ENCODE measurements around the gene CALCR. TPM values are rescaled to one million over a fixed set of nuclear protein-coding genes. Genes with fewer than 3 reads are reported as not detected.

CALCR gene
- total RNA-seq = not detected
- not detected for total RNA-seq (2013)
- 0 reads per million in 29 experiments for total RNA-seq

DNA sequence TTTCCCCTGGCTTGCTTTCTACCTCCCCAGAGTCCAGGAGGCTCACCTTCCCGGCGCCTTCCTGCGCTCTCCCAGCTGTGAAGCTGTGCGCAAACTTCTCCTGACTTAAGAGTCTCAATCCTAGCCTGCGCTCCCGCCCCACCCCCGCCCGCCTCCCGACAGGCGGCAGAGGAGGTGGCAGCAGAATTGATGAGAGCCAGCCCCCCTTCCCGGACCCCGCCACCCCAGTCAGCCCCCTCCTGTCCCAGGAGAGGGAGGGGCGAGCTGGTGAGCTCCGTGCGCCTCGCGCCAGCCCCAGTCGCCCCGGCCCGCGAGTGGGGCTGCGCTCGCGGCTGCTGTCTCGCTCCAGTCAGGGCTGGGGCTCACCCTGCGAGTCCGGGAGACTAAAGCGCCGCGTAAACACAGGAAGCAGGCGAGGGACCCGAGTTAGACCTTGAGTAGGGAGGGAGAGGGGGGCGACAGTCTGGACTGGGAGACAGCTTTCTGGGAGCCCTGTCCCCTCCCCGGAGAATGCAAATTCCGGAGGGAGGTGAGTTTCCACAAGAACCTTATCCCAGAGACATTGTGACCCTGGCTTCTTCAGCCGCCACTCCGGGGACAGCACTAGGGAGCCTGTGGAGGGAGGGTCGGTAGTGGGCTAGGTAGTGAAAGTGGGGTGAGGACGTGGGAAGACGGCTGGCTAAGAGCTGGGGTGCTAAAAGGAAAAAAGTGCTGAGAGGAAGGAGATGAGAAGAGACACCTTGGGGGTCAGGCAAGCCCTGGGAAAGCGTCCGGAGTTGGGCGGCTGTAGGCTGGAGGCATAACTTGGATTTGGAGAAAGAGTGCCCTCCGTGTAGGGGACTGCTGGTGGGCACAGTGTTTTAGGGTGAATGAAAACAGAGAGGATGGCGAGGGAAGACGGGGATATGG is at the start of gene CALCR:
Gene CALCR (minus strand): TSS at position 79 of the 909 bp plus-strand sequence. CDS start 87,743 bp downstream, outside the sequence.
- peaks cover 15 to 18% of the 10 kb centered on the region in 2 experiments for H3K27me3 ChIP-seq (replicated peaks in 1 of 2; ENCODE audit: control insufficient read depth in 2 of 2, extremely low read depth in 1 of 2, insufficient read depth in 2 of 2, low read length in 1 of 2)
- CTCF ChIA-PET = no interaction called here
- no peak within 1 kb of the TSS for H3K27ac ChIP-seq (ENCODE audit: low read length)
- H3K36me3 Mint-ChIP-seq = no peaks in the 10 kb centered on the region
- H3K27me3 Mint-ChIP-seq = peaks cover 28 to 34% of the 10 kb centered on the region in 2 donors
- H3K4me1 Mint-ChIP-seq = peaks cover 0 to 3% (median 2%) of the 10 kb centered on the region in 3 donors
- WGBS (ENCODE audit: insufficient coverage) = 1% methylated on average over 23 of the region's 46 CpGs
- POLR2A ChIA-PET = no interaction called here
- no peak within 1 kb of the TSS for H3K27ac Mint-ChIP-seq
- H3K4me1 ChIP-seq (ENCODE audit: control insufficient read depth in 1 of 2, extremely low read depth in 1 of 2, insufficient read depth in 2 of 2, low read length in 2 of 2) = no peaks in the 10 kb centered on the region
- H3K36me3 ChIP-seq (ENCODE audit: control insufficient read depth in 2 of 2, extremely low read depth in 1 of 2, insufficient read depth in 1 of 2, low read length in 1 of 2) = no peaks in the 10 kb centered on the region
- H3K4me3 Mint-ChIP-seq = no peak within 1 kb of the TSS
- H3K9me3 Mint-ChIP-seq = no peaks in the 10 kb centered on the region
- H3K4me3 ChIP-seq (ENCODE audit: control insufficient read depth in 1 of 2, extremely low read depth in 1 of 2, low read length in 1 of 2) = no peak within 1 kb of the TSS
- ATAC-seq (replicated peaks in 1 of 4) (no peak), DNase-seq (no peak)
- H3K9me3 ChIP-seq = no peaks in the 10 kb centered on the region

DNA sequence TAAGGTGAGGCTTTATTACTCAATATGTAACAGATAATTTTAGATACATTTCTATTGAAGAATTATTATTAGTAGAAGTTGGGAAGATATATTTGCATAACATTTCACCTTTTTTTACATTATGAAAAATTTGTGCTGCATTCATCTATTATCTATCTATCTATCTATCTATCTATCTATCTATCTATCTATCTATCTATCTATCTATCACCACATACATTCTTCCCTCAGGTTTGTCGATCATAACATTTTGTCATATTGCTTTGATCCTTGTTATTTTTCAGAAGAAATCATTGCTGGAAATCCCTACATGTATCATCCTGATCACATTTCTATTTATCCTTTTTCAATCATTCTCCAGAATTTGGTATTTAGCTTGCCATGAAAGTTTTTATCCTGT is 49.3 kb upstream of the CALCR start:
- Histone ChIP-seq H3K4me3 (ENCODE audit: control insufficient read depth in 1 of 2, extremely low read depth in 1 of 2, low read length in 1 of 2) (no peak overlapping the region), H3K4me1 (ENCODE audit: control insufficient read depth in 1 of 2, extremely low read depth in 1 of 2, insufficient read depth in 2 of 2, low read length in 2 of 2) (no peaks in the 10 kb centered on the region), H3K27me3 (replicated peaks in 1 of 2; ENCODE audit: control insufficient read depth in 2 of 2, extremely low read depth in 1 of 2, insufficient read depth in 2 of 2, low read length in 1 of 2) (no peaks in the 10 kb centered on the region), H3K36me3 (ENCODE audit: control insufficient read depth in 2 of 2, extremely low read depth in 1 of 2, insufficient read depth in 1 of 2, low read length in 1 of 2) (no peaks in the 10 kb centered on the region), H3K27ac (ENCODE audit: low read length) (no peak overlapping the region), H3K9me3 (no peaks in the 10 kb centered on the region)
- no peak for ATAC-seq (replicated peaks in 1 of 4)
- ChIA-PET CTCF (no interaction called here), POLR2A (no interaction called here)
- no peak for DNase-seq
- no peak overlapping the region for H3K4me3 Mint-ChIP-seq
- no peaks in the 10 kb centered on the region for H3K36me3 Mint-ChIP-seq
- no peaks in the 10 kb centered on the region for H3K4me1 Mint-ChIP-seq
- peaks cover 0 to 7% (median 0%) of the 10 kb centered on the region in 3 donors for H3K9me3 Mint-ChIP-seq
- H3K27me3 Mint-ChIP-seq = no peaks in the 10 kb centered on the region
- no CpG with 5 or more reads among the region's 1 CpG for WGBS (ENCODE audit: insufficient coverage)
- no peak overlapping the region for H3K27ac Mint-ChIP-seq

- CTCF ChIA-PET = interaction anchor here in 1 of 2 donors (0.6 kb wide), 1 partner anchor 72 kb away, joined by 6 read pairs; no protein-coding TSS in a partner anchor
- WGBS (ENCODE audit: insufficient coverage) = 82% methylated on average over 7 of the region's 13 CpGs
- H3K27ac Mint-ChIP-seq = no peak overlapping the region
- no peak for ATAC-seq (replicated peaks in 1 of 4)
- Histone ChIP-seq H3K27ac (ENCODE audit: low read length) (no peak overlapping the region), H3K9me3 (no peaks in the 10 kb centered on the region), H3K4me1 (ENCODE audit: control insufficient read depth in 1 of 2, extremely low read depth in 1 of 2, insufficient read depth in 2 of 2, low read length in 2 of 2) (no peaks in the 10 kb centered on the region), H3K27me3 (replicated peaks in 1 of 2; ENCODE audit: control insufficient read depth in 2 of 2, extremely low read depth in 1 of 2, insufficient read depth in 2 of 2, low read length in 1 of 2) (no peaks in the 10 kb centered on the region), H3K36me3 (ENCODE audit: control insufficient read depth in 2 of 2, extremely low read depth in 1 of 2, insufficient read depth in 1 of 2, low read length in 1 of 2) (no peaks in the 10 kb centered on the region), H3K4me3 (ENCODE audit: control insufficient read depth in 1 of 2, extremely low read depth in 1 of 2, low read length in 1 of 2) (no peak overlapping the region)
- H3K36me3 Mint-ChIP-seq = no peaks in the 10 kb centered on the region
- H3K4me3 Mint-ChIP-seq = no peak overlapping the region
- H3K4me1 Mint-ChIP-seq = no peaks in the 10 kb centered on the region
- H3K9me3 Mint-ChIP-seq = peaks cover 0 to 7% (median 0%) of the 10 kb centered on the region in 3 donors
- no peaks in the 10 kb centered on the region for H3K27me3 Mint-ChIP-seq
- POLR2A ChIA-PET = no interaction called here
- no peak for DNase-seq
These were observed 47.8 kb upstream of the CALCR start for GRCh38 chr7:93622036-93623033.

GRCh38 chr7:93620864-93621263 is 46.3 kb upstream of the CALCR start:
- Mint-ChIP-seq H3K9me3 (peaks cover 0 to 2% (median 0%) of the 10 kb centered on the region in 3 donors), H3K36me3 (no peaks in the 10 kb centered on the region), H3K4me3 (no peak overlapping the region), H3K27ac (no peak overlapping the region), H3K27me3 (no peaks in the 10 kb centered on the region), H3K4me1 (no peaks in the 10 kb centered on the region)
- Histone ChIP-seq H3K27ac (ENCODE audit: low read length) (no peak overlapping the region), H3K9me3 (no peaks in the 10 kb centered on the region), H3K4me3 (ENCODE audit: control insufficient read depth in 1 of 2, extremely low read depth in 1 of 2, low read length in 1 of 2) (no peak overlapping the region), H3K36me3 (ENCODE audit: control insufficient read depth in 2 of 2, extremely low read depth in 1 of 2, insufficient read depth in 1 of 2, low read length in 1 of 2) (no peaks in the 10 kb centered on the region), H3K4me1 (ENCODE audit: control insufficient read depth in 1 of 2, extremely low read depth in 1 of 2, insufficient read depth in 2 of 2, low read length in 2 of 2) (no peaks in the 10 kb centered on the region), H3K27me3 (replicated peaks in 1 of 2; ENCODE audit: control insufficient read depth in 2 of 2, extremely low read depth in 1 of 2, insufficient read depth in 2 of 2, low read length in 1 of 2) (no peaks in the 10 kb centered on the region)
- ATAC-seq (replicated peaks in 1 of 4) (no peak), DNase-seq (no peak)
- ChIA-PET CTCF (no interaction called here), POLR2A (no interaction called here)

- DNase-seq = no peak
- no peaks in the 10 kb centered on the region for H3K27me3 ChIP-seq (replicated peaks in 1 of 2; ENCODE audit: control insufficient read depth in 2 of 2, extremely low read depth in 1 of 2, insufficient read depth in 2 of 2, low read length in 1 of 2)
- Mint-ChIP-seq H3K9me3 (peaks cover 0 to 2% (median 0%) of the 10 kb centered on the region in 3 donors), H3K27me3 (no peaks in the 10 kb centered on the region), H3K4me3 (no peak overlapping the region), H3K36me3 (no peaks in the 10 kb centered on the region), H3K4me1 (no peaks in the 10 kb centered on the region), H3K27ac (no peak overlapping the region)
- H3K27ac ChIP-seq (ENCODE audit: low read length) = no peak overlapping the region
- no peak for ATAC-seq (replicated peaks in 1 of 4)
- ChIA-PET POLR2A (no interaction called here), CTCF (no interaction called here)
- H3K4me1 ChIP-seq (ENCODE audit: control insufficient read depth in 1 of 2, extremely low read depth in 1 of 2, insufficient read depth in 2 of 2, low read length in 2 of 2) = no peaks in the 10 kb centered on the region
- no peaks in the 10 kb centered on the region for H3K9me3 ChIP-seq
- H3K4me3 ChIP-seq (ENCODE audit: control insufficient read depth in 1 of 2, extremely low read depth in 1 of 2, low read length in 1 of 2) = no peak overlapping the region
- no peaks in the 10 kb centered on the region for H3K36me3 ChIP-seq (ENCODE audit: control insufficient read depth in 2 of 2, extremely low read depth in 1 of 2, insufficient read depth in 1 of 2, low read length in 1 of 2)
These were observed 45.5 kb upstream of the CALCR start for GRCh38 chr7:93620057-93620456.

- no peaks in the 10 kb centered on the region for H3K27me3 ChIP-seq (replicated peaks in 1 of 2; ENCODE audit: control insufficient read depth in 2 of 2, extremely low read depth in 1 of 2, insufficient read depth in 2 of 2, low read length in 1 of 2)
- H3K36me3 ChIP-seq (ENCODE audit: control insufficient read depth in 2 of 2, extremely low read depth in 1 of 2, insufficient read depth in 1 of 2, low read length in 1 of 2) = no peaks in the 10 kb centered on the region
- no peaks in the 10 kb centered on the region for H3K4me1 ChIP-seq (ENCODE audit: control insufficient read depth in 1 of 2, extremely low read depth in 1 of 2, insufficient read depth in 2 of 2, low read length in 2 of 2)
- DNase-seq (no peak), ATAC-seq (replicated peaks in 1 of 4) (no peak)
- H3K9me3 Mint-ChIP-seq = no peaks in the 10 kb centered on the region
- no peaks in the 10 kb centered on the region for H3K27me3 Mint-ChIP-seq
- no peak overlapping the region for H3K27ac Mint-ChIP-seq
- no peaks in the 10 kb centered on the region for H3K36me3 Mint-ChIP-seq
- H3K4me1 Mint-ChIP-seq = no peaks in the 10 kb centered on the region
- ChIA-PET POLR2A (no interaction called here), CTCF (no interaction called here)
- no peak overlapping the region for H3K4me3 ChIP-seq (ENCODE audit: control insufficient read depth in 1 of 2, extremely low read depth in 1 of 2, low read length in 1 of 2)
- WGBS (ENCODE audit: insufficient coverage) = 80% methylated on average over 1 of the region's 1 CpG
- no peak overlapping the region for H3K27ac ChIP-seq (ENCODE audit: low read length)
- no peaks in the 10 kb centered on the region for H3K9me3 ChIP-seq
- no peak overlapping the region for H3K4me3 Mint-ChIP-seq
These were observed 26.8 kb upstream of the CALCR start for GRCh38 chr7:93601363-93601762.
